ENCODE data around the gene TMEM62. TPM values are rescaled to one million over a fixed set of nuclear protein-coding genes. Genes with fewer than 3 reads are reported as not detected.

The TMEM62 gene
- total RNA-seq, 1 donor from 2014 or later, result 52.2 TPM

DNA sequence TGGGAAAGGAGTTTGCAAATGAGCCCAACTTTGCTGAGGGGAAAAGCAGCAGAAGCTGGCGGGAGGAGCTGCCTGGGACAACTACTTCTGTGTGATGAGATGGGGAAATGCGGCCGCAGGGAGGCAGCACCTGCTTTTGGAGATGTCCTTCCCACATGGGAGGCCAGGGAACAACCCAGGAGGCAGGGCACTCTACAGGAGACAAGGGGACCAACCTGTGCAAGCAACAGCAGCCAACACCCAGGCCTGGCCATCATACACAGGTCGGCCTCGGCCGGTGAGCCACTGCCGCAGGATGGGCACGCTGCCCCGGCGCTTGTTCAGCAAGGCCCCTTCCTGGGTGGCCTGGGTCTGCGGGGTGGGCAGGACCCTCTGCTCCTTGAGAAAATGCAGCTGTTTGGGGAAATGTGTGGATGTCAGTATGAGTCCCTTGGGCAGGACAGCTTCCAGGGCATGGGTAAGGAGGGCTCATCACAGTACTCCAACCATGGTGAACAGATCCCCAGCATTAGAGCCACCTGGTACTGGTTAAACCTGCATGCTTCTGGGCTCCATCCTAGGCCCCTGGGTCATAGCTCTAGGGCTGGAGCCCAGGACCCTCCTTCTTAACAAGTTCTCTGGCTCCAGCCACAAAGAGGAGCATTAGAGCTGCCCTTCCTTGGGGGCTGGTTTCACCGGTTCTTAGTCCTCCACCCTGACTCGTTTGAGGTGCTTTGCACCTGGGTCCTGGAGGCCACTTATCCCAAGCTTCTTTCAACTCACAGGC, 75.9 kb downstream of the TMEM62 start:
- H3K36me3 Mint-ChIP-seq (ENCODE audit: low read depth), result no peaks in the 10 kb centered on the region
- ChIA-PET POLR2A (no interaction called here), CTCF (interaction anchor here (1.3 kb wide), 2 partner anchors 16 to 77 kb away, joined by 3 to 4 read pairs; no protein-coding TSS in a partner anchor)
- no peak overlapping the region for H3K27ac Mint-ChIP-seq
- ATAC-seq (ENCODE audit: low read depth) (no peak), DNase-seq (no peak)
- H3K4me1 Mint-ChIP-seq, result peaks cover 3% of the 10 kb centered on the region
- H3K27me3 Mint-ChIP-seq, result peaks cover 17% of the 10 kb centered on the region
- TF ChIP-seq, protein P1, sequence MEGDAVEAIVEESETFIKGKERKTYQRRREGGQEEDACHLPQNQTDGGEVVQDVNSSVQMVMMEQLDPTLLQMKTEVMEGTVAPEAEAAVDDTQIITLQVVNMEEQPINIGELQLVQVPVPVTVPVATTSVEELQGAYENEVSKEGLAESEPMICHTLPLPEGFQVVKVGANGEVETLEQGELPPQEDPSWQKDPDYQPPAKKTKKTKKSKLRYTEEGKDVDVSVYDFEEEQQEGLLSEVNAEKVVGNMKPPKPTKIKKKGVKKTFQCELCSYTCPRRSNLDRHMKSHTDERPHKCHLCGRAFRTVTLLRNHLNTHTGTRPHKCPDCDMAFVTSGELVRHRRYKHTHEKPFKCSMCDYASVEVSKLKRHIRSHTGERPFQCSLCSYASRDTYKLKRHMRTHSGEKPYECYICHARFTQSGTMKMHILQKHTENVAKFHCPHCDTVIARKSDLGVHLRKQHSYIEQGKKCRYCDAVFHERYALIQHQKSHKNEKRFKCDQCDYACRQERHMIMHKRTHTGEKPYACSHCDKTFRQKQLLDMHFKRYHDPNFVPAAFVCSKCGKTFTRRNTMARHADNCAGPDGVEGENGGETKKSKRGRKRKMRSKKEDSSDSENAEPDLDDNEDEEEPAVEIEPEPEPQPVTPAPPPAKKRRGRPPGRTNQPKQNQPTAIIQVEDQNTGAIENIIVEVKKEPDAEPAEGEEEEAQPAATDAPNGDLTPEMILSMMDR (IDR thresholded peaks at IDR 0.05), result no peak
- no peaks in the 10 kb centered on the region for H3K9me3 Mint-ChIP-seq
- intact Hi-C loops (cut with micrococcal nuclease), result no loop called here
- H3K4me3 Mint-ChIP-seq, result no peak overlapping the region

DNA sequence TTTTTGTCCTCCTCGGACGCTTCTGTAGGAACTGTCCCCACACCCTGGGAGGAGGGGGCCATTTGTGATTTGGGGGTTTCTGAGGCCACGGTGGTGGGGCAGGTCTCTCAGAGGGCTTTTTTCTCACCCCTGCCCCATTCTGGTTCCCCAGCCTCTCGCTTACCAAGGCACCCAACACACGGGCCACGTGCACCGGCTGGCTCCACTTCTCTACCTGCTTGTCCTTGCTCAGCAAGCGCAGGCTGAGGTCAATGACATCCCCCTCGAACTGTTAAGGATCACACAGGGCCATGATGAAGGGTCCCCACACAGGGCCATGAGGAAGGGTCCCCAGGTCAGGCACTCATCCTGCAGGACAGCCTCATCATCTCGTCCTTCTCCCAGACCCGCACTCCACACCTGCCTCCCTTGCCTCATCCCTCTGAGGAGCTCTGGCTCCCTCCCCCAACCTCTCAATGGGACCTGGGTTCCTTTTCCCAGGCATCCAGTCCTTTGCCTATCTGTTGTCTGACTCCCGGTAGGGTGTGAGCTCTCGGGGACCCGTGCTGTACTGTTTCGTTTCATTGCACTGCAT, 76.9 kb downstream of the TMEM62 start:
- H3K27me3 Mint-ChIP-seq, result peaks cover 17% of the 10 kb centered on the region
- DNase-seq, result no peak
- no peak for ATAC-seq (ENCODE audit: low read depth)
- H3K4me1 Mint-ChIP-seq, result no peaks in the 10 kb centered on the region
- H3K4me3 Mint-ChIP-seq, result no peak overlapping the region
- H3K36me3 Mint-ChIP-seq (ENCODE audit: low read depth), result no peaks in the 10 kb centered on the region
- ChIA-PET POLR2A (no interaction called here), CTCF (interaction anchor here (1.3 kb wide), 1 partner anchor 15 kb away, joined by 4 read pairs; no protein-coding TSS in a partner anchor)
- H3K9me3 Mint-ChIP-seq, result no peaks in the 10 kb centered on the region
- intact Hi-C loops (cut with micrococcal nuclease), result no loop called here
- H3K27ac Mint-ChIP-seq, result no peak overlapping the region
- TF ChIP-seq, protein P1 (IDR thresholded peaks at IDR 0.05), result no peak

GRCh38 chr15:43210807-43211206, 77.4 kb downstream of the TMEM62 start:
- TF ChIP-seq, protein P1 (IDR thresholded peaks at IDR 0.05), result no peak
- DNase-seq, result no peak
- Mint-ChIP-seq H3K9me3 (no peaks in the 10 kb centered on the region), H3K27me3 (peaks cover 17% of the 10 kb centered on the region), H3K4me1 (no peaks in the 10 kb centered on the region), H3K36me3 (ENCODE audit: low read depth) (no peaks in the 10 kb centered on the region), H3K4me3 (no peak overlapping the region), H3K27ac (no peak overlapping the region)
- ChIA-PET POLR2A (no interaction called here), CTCF (interaction anchor here (0.7 kb wide), 1 partner anchor 15 kb away, joined by 3 read pairs; no protein-coding TSS in a partner anchor)
- ATAC-seq (ENCODE audit: low read depth), result no peak
- intact Hi-C loops (cut with micrococcal nuclease), result no loop called here

DNA sequence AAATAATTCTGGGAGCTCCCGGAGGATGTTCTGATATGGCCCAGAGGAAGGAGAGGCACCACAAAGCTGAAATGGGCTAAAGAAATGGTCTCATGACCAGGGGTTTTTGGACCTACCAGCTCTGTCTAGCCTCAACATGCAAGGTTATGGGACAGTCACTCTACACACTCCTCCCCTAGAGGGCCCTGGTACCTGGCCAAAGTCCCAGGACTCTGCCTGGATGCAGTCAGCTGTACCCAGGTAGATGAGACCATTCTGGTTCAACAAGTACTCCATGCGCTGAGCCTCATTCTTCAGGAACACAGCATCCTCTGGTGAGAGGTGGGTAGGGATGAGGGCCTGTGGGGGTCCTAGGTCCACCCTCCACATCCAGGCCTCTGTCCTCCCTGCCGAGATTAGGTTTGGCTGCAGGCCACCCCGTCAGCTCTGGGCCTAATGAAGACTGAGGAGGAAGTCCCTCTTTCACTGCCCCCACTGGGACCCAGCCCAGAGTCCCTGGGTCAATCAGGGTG, 77.9 kb downstream of the TMEM62 start:
- Mint-ChIP-seq H3K4me3 (no peak overlapping the region), H3K27ac (no peak overlapping the region)
- POLR2A ChIA-PET, result no interaction called here

More for the DNA sequence above, 77.9 kb downstream of the TMEM62 start:
- H3K36me3 Mint-ChIP-seq (ENCODE audit: low read depth), result no peaks in the 10 kb centered on the region
- TF ChIP-seq, protein P1 (IDR thresholded peaks at IDR 0.05), result no peak
- intact Hi-C loops (cut with micrococcal nuclease), result no loop called here
- peaks cover 17% of the 10 kb centered on the region for H3K27me3 Mint-ChIP-seq
- DNase-seq, result no peak
- ATAC-seq (ENCODE audit: low read depth), result no peak
- H3K4me1 Mint-ChIP-seq, result no peaks in the 10 kb centered on the region
- CTCF ChIA-PET, result interaction anchor here (0.7 kb wide), 1 partner anchor 14 kb away, joined by 3 read pairs; no protein-coding TSS in a partner anchor
- H3K9me3 Mint-ChIP-seq, result no peaks in the 10 kb centered on the region
